ENCODE data around the gene RIOK2. TPM values are rescaled to one million over a fixed set of nuclear protein-coding genes. Genes with fewer than 3 reads are reported as not detected.

The RIOK2 gene
- total and polyA plus RNA-seq, 4 donors = 4.1 to 11.8 (median 10.1) TPM

DNA sequence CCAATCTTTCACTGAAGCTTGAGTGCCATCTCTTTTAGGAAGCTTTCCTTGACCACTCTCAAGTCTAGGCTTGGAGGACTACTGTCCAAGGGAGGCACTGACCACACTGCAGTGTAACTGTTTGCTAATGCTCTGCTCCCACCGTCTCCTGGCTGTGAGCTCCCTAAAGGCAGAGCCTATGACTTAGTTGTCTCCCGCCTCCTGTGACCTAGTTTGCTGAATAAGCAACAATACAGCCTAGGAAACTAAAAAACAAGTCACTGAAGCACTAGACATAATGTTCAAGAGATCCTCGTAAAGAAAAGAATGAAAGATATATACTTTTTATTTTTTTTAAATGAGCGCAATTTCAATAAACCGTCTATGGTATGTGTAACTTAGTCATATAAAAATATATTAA, 72.0 kb downstream of the RIOK2 start:
- no peak overlapping the region for H3K9ac ChIP-seq (ENCODE audit: low read depth in 1 of 2, low read length in 2 of 2)
- peaks cover 0 to 5% (median 0%) of the 10 kb centered on the region in 4 donors for H3K27me3 ChIP-seq (ENCODE audit: control insufficient read depth in 4 of 4, insufficient read depth in 4 of 4, low read length in 3 of 4)
- no peak for DNase-seq (ENCODE audit: low spot score)
- H3K27ac ChIP-seq (ENCODE audit: low read depth in 1 of 2, low read length in 2 of 2) = no peak overlapping the region
- no peaks in the 10 kb centered on the region for H3K36me3 ChIP-seq (ENCODE audit: control insufficient read depth in 4 of 4, insufficient read depth in 3 of 4, low read depth in 1 of 4, low read length in 3 of 4)
- TF ChIP-seq YY1 (IDR thresholded peaks at IDR 0.05) (no peak), SP1 (IDR thresholded peaks at IDR 0.05) (no peak), EGR1 (IDR thresholded peaks at IDR 0.05; ENCODE audit: low read depth in 2 of 2) (no peak), HNF4A (conservative IDR thresholded peaks at IDR 0.05) (no peak), GABPA (IDR thresholded peaks at IDR 0.05 in 1 of 2, conservative IDR thresholded peaks at IDR 0.05 in 1 of 2) (no peak), TAF1 (conservative IDR thresholded peaks at IDR 0.05) (no peak), RAD21 (IDR thresholded peaks at IDR 0.05) (no peak), JUND (IDR thresholded peaks at IDR 0.05) (no peak), FOXA2 (IDR thresholded peaks at IDR 0.05) (no peak), RXRA (IDR thresholded peaks at IDR 0.05) (no peak)
- TF ChIP-seq, protein P1, sequence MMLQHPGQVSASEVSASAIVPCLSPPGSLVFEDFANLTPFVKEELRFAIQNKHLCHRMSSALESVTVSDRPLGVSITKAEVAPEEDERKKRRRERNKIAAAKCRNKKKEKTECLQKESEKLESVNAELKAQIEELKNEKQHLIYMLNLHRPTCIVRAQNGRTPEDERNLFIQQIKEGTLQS (IDR thresholded peaks at IDR 0.05) = no peak
- 83% methylated on average over 5 of the region's 5 CpGs for WGBS
- no peaks in the 10 kb centered on the region for H3K9me3 ChIP-seq (ENCODE audit: control insufficient read depth in 4 of 4, low read length in 3 of 4)
- H3K4me3 ChIP-seq (ENCODE audit: low read depth in 1 of 3, low read length in 3 of 3) = no peak overlapping the region
- no peaks in the 10 kb centered on the region for H3K4me1 ChIP-seq (ENCODE audit: control insufficient read depth in 4 of 4, insufficient read depth in 4 of 4, low read length in 3 of 4)

Small RNA genes within 50 kb of the gene (small RNA-seq; reads per million reads assigned to genes)
- gene RNU1-73P = not detected

Other genes with a start within 250 kb of the RIOK2 start
- 10 to 100 TPM; 15.8 to 19.7 TPM for gene LNPEP, start 247.2 kb downstream of the RIOK2 start, total RNA-seq
- gene LNPEP, start 247.2 kb downstream of the RIOK2 start, polyA plus RNA-seq = 1 to 10 TPM; 1.9 to 3.2 TPM
- not detected for gene LIX1, start 40.6 kb downstream of the RIOK2 start, total RNA-seq
- not detected for gene LIX1, start 40.6 kb downstream of the RIOK2 start, polyA plus RNA-seq

Measured in liver (tissue), 10 donors.